Prostate gland (tissue), 2 donors: ENCODE results near the gene IRX2. TPM values are rescaled to one million over a fixed set of nuclear protein-coding genes. Genes with fewer than 3 reads are reported as not detected.

Experiments
- DNase-seq: peaks from one replicate; pipeline ENCODE4 v3.0.0-alpha.2; 2019; ENCODE audit warnings: low spot score
- H3K27ac ChIP-seq, 2 donors: fragments of 200-600 bp; sonication (generic); 2 replicates each; pipeline ENCODE4 v1.5.1; 2017 to 2019
- H3K27me3 ChIP-seq: fragments of 200-600 bp; sonication (generic); replicated peaks from 2 replicates; pipeline ENCODE4 v1.5.1; 2019; ENCODE audit not compliant: insufficient read depth
- H3K36me3 ChIP-seq, 2 donors: fragments of 200-600 bp; sonication (generic); 1 replicate in 1 of 2; 2 replicates in 1 of 2; pipeline versions ENCODE4 v1.5.1 to v1.8.1; 2017 to 2019
- H3K4me1 ChIP-seq: fragments of 200-600 bp; sonication (generic); replicated peaks from 2 replicates; pipeline ENCODE4 v1.5.1; 2019
- H3K4me3 ChIP-seq, 2 donors: fragments of 200-600 bp; sonication (generic); 2 replicates each; pipeline ENCODE4 v1.5.1; 2017 to 2019
- H3K9me3 ChIP-seq: fragments of 200-600 bp; sonication (generic); 2 replicates; pipeline ENCODE4 v1.5.1; 2017
- CTCF ChIP-seq, 4 experiments: fragments of 200-600 bp in 2 of 4; fragments of 450-650 bp in 2 of 4; sonication (generic) in 2 of 4; IDR thresholded peaks; 1 replicate in 3 of 4; 2 replicates in 1 of 4; pipeline ENCODE4 v1.5.1; 2016 to 2019; ENCODE audit warnings: antibody characterized with exemption in 4 of 4, mild to moderate bottlenecking in 2 of 4, moderate library complexity in 2 of 4
- POLR2A ChIP-seq: fragments of 450-650 bp; IDR thresholded peaks from one replicate; pipeline ENCODE4 v1.6.1; 2016; ENCODE audit warnings: antibody characterized with exemption, mild to moderate bottlenecking
- POLR2AphosphoS5 ChIP-seq: sonication (generic); formaldehyde crosslinking; IDR thresholded peaks from one replicate; pipeline ENCODE4 v1.6.1; 2017; ENCODE audit warnings: antibody characterized with exemption
- WGBS: methylation state at CpG from one replicate; pipeline ENCODE4 v1.1.5; 2018; 5-methylcytosine and 5-hydroxymethylcytosine counted together
- intact Hi-C: fragments of 100-400 bp; cut with DNase I; formaldehyde crosslinking; loops from one replicate; pipeline ENCODE4 v1.14.2; 2022
- total RNA-seq, 2 donors: library from RNA; depleted of rRNA; stranded (reverse); fragments of >200 nt; gene quantifications; one replicate each; pipeline ENCODE4 v1.1.0, GENCODE V29; 2016

Gene IRX2
- total RNA-seq, 2 donors from 2014 or later = 10.2 to 20.6 TPM

GRCh38 chr5:2703615-2704014 lies 47.9 kb downstream of the IRX2 start:
- intact Hi-C loops = no loop called here
- no peak overlapping the region for H3K27ac ChIP-seq
- WGBS = 85% methylated on average over 12 of the region's 12 CpGs
- no peak overlapping the region for H3K4me3 ChIP-seq
- H3K36me3 ChIP-seq = no peaks in the 10 kb centered on the region
- DNase-seq = no peak
- peaks cover 4% of the 10 kb centered on the region for H3K27me3 ChIP-seq
- H3K4me1 ChIP-seq = no peaks in the 10 kb centered on the region
- TF ChIP-seq POLR2A (no peak), CTCF (IDR thresholded peaks at IDR 0.05) (no peak), POLR2AphosphoS5 (no peak)
- H3K9me3 ChIP-seq = no peaks in the 10 kb centered on the region

GRCh38 chr5:2703041-2703440 lies 48.4 kb downstream of the IRX2 start:
- Histone ChIP-seq H3K27me3 (peaks cover 4% of the 10 kb centered on the region), H3K36me3 (no peaks in the 10 kb centered on the region), H3K4me3 (no peak overlapping the region), H3K4me1 (no peaks in the 10 kb centered on the region), H3K9me3 (no peaks in the 10 kb centered on the region), H3K27ac (no peak overlapping the region)
- intact Hi-C loops = no loop called here
- TF ChIP-seq POLR2A (no peak), POLR2AphosphoS5 (no peak), CTCF (IDR thresholded peaks at IDR 0.05) (no peak)
- DNase-seq = no peak
- WGBS = 87% methylated on average over 13 of the region's 13 CpGs

GRCh38 chr5:2702096-2702879 lies 49.2 kb downstream of the IRX2 start:
- Histone ChIP-seq H3K4me1 (no peaks in the 10 kb centered on the region), H3K4me3 (no peak overlapping the region), H3K9me3 (no peaks in the 10 kb centered on the region), H3K27ac (no peak overlapping the region), H3K36me3 (no peaks in the 10 kb centered on the region), H3K27me3 (peaks cover 4% of the 10 kb centered on the region)
- DNase-seq = no peak
- TF ChIP-seq POLR2A (no peak), CTCF (IDR thresholded peaks at IDR 0.05) (no peak), POLR2AphosphoS5 (no peak)
- 88% methylated on average over 28 of the region's 28 CpGs for WGBS
- intact Hi-C loops = no loop called here

GRCh38 chr5:2701592-2701991 lies 49.9 kb downstream of the IRX2 start:
- H3K4me1 ChIP-seq = no peaks in the 10 kb centered on the region
- no peak overlapping the region for H3K27ac ChIP-seq
- 56% methylated on average over 10 of the region's 10 CpGs for WGBS
- intact Hi-C loops = no loop called here
- TF ChIP-seq POLR2AphosphoS5 (no peak), POLR2A (no peak), CTCF (IDR thresholded peaks at IDR 0.05) (no peak)
- DNase-seq = no peak
- H3K9me3 ChIP-seq = no peaks in the 10 kb centered on the region
- H3K27me3 ChIP-seq = peaks cover 4% of the 10 kb centered on the region
- H3K4me3 ChIP-seq = no peak overlapping the region
- H3K36me3 ChIP-seq = no peaks in the 10 kb centered on the region

GRCh38 chr5:2700876-2701275 lies 50.6 kb downstream of the IRX2 start:
- no peaks in the 10 kb centered on the region for H3K4me1 ChIP-seq
- TF ChIP-seq POLR2AphosphoS5 (no peak), CTCF (IDR thresholded peaks at IDR 0.05) (no peak), POLR2A (no peak)
- H3K36me3 ChIP-seq = no peaks in the 10 kb centered on the region
- H3K9me3 ChIP-seq = no peaks in the 10 kb centered on the region
- WGBS = 47% methylated on average over 8 of the region's 8 CpGs
- intact Hi-C loops = no loop called here
- no peak overlapping the region for H3K4me3 ChIP-seq
- peaks cover 4% of the 10 kb centered on the region for H3K27me3 ChIP-seq
- no peak overlapping the region for H3K27ac ChIP-seq
- no peak for DNase-seq
